HG02840 (cell line): Measurements from ENCODE around the gene ANKRD23.
"Not testable (repeated sequence)": the region's sequence is repeated elsewhere in the genome, so short reads cannot be mapped to it uniquely, and the experiment has no call there.

Experiments
- ATAC-seq: cut with Tn5 transposase; IDR thresholded peaks from one replicate; pipeline ENCODE4 v1.9.1; 2021; ENCODE audit warnings: mild to moderate bottlenecking, moderate library complexity, moderate number of reproducible peaks; ENCODE audit not compliant: unreplicated experiment, low FRiP score

The ANKRD23 gene

DNA sequence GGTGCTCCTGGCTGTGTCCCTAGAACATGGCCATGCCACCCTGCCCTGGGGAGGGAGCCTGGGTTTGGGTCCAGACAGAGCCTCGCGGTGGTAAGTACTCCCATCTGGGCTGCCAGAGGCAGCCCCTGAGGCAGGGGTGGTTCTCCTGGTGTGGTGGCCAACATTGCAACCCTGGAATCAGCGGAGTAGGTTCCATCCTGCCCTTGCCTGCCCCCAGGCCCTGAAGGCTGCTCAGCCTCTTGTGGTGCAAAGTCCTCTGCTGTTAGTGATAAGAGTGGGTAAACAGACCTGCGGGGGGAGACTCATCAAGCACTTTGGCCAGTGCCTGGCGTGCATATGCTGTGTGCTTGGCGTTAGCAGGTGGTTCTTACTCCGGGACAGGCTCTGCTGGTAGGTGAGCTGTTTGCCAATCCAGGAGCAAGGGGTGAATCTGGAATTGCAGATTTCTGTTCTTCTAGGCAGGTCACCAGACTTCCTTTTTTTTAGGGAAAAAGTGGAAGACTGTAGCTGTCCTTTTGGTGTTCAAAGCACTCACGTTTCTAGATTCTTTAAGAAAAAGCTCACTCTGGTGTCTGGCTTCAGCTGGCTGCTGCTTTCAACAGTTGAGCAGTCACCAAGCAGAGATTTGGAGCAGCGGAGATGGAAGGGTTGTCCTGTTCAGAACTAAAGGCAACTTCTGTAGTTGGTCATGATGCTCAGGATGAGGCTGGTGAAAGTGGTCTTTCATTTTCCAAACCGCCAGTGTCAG is 24.5 kb downstream of the ANKRD23 start:
- no peak for ATAC-seq

DNA sequence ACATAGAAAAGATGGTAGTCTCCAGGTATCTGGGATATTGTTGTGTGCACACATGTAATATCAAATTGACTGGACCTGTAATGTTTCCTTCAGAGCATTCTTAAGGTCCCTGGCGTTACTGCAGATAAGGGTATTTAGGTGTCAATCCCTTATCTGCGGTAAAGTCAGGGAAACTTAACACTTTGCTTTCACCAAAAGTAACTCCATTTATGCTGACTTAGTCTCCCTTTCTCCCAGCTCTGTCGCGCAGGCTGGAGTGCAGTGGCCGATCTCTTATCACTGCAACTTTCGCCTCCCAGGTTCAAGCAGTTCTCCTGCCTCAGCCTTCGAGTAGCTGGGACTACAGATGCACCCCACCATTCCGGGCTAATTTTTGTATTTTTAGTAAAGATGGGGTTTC is 25.9 kb downstream of the ANKRD23 start:
- ATAC-seq = no peak

DNA sequence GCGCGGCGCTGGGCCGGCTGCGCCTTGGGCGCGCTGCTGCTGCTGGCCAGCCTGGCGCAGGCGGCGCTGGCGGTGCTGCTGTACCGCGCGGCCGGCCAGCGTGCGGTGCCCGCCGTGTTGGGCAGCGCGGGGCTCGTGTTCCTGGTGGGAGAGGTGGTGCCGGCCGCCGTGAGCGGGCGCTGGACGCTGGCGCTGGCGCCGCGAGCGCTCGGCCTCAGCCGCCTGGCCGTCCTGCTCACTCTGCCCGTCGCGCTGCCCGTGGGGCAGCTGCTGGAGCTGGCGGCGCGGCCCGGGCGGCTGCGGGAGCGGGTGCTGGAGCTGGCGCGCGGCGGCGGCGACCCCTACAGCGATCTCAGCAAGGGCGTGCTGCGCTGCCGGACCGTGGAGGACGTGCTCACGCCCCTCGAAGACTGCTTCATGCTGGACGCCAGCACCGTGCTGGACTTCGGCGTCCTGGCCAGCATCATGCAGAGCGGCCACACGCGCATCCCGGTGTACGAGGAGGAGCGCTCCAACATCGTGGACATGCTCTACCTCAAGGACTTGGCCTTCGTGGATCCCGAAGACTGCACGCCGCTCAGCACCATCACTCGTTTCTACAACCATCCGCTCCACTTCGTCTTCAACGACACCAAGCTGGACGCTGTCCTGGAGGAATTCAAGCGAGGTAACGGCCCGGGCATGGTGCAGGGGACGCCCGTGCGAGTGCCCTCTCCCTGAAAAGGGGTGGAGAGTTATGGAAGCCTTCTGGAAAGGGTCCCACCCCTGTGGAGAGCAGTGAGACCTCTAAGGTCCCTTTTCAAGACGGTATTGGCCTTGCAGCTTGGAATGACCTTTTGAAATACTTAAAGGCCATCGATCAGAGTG is 26.8 kb downstream of the ANKRD23 start:
- ATAC-seq = no peak

DNA sequence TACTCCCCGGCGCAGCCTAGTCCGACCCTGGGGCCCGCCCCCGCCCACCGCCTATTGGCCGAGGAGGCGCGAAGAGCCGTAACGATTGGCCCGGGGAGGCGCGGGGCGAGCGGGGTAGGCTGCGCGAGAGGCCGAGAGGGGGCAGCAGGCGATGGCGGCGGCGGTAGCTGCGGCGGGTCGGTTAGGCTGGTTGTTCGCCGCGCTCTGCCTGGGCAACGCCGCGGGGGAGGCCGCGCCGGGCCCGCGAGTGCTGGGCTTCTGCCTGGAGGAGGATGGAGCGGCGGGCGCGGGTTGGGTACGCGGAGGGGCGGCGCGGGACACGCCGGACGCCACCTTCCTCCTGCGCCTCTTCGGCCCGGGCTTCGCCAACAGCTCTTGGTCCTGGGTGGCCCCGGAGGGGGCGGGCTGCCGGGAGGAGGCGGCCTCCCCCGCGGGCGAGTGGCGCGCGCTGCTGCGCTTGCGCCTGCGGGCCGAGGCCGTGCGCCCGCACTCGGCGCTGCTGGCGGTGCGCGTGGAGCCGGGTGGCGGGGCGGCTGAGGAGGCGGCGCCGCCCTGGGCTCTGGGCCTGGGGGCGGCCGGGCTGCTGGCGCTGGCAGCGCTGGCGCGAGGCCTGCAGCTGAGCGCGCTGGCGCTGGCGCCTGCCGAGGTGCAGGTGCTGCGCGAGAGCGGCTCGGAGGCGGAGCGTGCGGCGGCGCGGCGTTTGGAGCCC is 27.5 kb downstream of the ANKRD23 start, which contains the start of gene CNNM3:
TSS of gene CNNM3 (plus strand) at position 142 of the 709 bp plus-strand sequence. CDS start at position 152, 10 bp downstream.
- peak; percentile 77 for ATAC-seq

DNA sequence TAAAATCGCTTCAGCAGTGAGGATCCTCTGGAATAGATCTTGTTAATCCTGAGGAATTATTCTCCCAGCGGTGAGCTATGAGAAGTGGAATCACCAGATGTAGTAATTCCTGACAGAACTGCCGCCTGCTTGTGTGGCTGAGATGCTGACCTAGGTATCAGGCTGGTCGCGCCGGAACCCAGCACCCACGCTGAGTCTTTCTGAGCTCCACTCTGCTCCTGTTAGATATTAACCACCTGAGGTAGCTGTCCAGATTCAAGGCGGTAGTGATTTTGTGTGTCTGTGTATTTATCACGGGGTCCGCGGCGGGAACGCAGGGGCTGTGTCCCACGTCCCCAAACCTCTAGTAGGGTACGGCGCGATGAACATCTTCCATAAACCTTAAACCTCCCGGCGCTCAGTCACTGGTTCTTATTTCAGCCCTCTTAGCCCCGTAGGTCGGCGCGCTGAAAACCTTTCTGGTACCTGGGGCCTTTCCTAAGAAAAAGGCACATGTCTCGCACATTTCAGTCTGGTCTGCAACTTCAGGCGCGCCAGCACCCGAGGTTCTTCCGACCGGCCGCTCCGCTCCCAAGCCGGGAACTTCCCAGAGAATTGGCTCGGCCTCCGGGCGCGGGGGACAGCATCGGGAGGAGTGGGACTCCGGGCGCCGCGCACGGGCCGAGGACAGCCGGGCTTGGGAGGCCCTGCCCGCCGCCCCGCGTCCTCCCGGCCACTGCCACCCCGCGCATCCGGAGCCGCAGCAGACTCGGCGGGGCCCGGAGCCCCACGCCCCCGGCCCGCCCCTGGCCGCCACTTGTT is 28.3 kb downstream of the ANKRD23 start:
- ATAC-seq = peak; percentile 5

DNA sequence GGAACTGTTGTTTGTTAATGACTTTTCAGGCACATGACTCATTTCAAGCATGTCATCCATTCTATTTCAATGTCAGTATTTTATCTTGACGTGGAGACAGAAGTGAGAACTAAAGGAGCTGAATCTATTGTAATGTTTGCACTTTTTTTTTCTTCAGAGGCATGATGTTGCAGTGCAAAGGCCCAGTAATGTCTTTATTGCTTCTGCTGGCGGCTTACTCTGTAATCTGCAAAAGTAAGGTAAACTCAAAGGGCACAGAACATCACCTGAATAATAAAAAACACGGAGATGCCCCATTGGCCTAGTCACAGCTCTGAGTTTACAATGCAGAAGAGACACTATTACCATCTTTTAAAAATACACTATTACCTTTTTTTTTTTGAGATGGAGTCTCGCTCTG is 30.2 kb downstream of the ANKRD23 start:
- ATAC-seq = no peak

DNA sequence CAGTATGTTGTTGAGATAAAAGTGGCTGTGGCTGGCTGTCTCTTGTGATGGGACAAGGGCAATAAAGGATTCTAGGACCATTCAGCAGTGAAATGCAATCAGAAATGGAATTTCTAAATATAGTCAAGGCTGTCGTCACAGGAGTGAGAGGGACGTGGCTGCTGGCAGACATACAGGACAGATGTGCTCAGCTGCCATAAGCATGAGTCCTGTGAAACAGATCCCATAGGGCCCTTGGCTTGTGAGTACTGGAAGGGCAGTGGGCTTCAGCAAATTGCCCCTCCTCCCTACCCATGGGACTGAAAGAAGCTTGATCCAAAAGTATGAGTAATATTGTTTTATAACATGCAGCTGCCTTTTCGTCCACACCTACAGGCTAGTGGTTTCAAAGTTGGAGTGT is 31.9 kb downstream of the ANKRD23 start:
- no peak for ATAC-seq

DNA sequence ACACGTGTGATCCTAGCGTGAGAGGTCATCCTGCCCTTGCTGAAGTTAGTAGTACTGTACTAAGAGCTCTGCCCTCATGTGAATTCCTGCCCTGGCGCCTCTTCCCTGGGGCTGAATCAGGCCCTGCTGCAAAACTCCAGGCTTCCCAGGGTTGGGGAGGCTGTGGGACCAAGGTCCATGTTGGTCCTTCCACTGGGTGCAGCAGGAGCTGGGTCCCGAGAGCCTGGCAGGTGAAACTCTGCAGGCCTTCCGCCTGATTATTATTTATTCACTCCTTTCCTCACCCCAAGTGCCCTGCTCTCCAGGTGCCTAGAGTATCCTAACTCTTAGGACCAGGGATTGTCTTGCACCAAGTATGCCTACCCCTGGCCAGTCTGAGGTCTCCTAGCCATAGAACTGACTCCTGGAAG is 33.0 kb downstream of the ANKRD23 start:
- no peak for ATAC-seq

DNA sequence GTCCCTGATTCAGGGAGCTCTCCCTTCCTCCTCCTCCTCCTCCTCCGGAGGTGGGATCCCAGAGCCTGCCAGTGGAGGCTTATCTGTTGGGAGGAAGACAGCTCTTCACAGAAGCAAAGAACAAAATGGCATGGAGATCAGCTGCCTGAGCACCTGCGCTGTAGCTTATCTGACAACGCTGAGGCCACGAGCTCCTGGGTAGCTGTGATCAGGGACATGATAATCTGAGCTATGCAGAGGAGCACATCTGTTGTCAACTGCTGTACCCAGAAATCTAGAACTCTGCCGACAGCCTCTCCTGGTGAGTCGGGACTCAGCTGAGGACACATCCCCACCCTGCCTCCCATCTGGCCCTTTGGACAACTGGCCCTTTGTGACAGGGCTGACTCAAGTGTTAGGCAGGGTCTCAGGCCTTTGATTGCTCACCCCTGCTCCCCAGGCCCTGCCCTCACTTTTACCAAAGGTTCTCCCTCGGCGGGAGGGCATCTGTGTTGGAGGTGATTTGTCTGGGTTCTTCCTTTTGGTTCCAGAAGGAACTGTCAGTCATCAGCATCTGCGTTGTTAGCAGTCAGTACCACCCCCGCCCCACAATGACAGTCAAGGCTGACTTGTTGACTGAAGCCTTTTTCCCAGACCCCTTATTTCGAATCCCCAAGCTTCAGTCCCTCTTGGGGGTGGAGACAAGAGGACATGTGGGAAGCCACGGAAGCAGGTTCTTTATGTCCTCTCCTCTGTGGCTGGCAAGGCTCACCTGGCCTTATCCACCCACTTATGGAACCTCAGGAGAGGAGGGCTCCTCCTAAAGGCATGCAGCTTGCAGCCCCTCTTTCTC is 33.7 kb downstream of the ANKRD23 start:
- ATAC-seq = no peak

DNA sequence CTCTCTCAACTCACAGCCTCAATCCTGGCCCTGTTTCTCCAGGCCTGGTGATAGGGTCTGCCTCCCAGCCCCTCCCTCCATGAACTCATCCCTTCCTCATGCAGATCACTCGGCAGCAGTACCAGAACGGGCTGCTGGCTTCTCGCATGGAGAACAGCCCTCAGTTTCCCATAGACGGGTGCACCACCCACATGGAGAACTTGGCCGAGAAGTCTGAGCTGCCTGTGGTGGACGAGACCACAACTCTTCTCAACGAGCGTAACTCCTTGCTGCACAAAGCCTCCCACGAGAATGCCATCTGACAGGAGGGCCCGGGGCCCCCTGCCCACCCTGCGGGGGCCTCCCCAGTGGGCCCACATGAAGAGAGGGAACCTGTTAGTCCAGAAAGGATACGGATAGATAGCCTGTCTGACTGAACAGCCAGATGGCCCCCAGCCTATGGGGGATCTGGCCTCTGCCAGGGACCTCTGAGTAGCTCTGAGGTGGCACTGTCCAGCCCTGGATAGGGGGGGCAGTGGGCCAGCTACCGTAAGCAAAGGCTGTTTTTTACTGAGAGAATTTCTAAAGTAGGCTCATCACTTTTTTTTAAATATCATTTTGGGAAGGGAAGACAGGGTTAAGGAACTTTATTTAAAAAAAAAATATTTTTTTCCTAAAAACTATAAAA is 34.5 kb downstream of the ANKRD23 start:
- ATAC-seq = no peak

DNA sequence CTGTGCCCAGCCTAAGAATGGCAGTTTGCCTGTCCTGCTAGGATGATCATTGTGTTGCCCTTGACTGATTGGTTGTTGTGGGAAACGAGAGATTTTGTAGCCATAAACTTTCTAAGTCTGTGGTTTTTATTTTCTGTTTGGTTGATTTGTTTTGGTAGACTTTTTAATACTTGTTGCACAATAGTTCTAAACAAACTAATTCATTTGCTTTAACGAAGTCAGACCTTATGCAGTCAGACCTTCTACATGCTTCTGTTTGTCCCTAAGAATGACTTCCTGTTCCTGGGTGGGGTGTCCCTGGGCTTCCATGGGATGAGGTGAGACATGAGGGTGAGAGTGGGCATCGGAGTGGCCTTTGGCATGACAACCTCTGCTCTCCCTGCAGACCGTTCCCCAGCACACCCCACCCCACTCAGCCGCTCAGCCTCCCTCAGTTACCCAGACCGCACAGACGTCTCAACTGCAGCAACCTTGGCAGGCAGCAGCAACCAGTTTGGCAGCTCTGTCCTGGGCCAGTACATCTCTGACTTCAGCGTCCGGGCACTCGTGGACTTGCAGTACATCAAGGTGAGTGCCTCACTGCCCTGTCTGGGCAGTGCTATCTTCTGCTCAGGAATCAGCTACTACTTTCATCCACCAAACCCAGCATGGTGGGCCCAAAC is 35.5 kb downstream of the ANKRD23 start:
- no peak for ATAC-seq

DNA sequence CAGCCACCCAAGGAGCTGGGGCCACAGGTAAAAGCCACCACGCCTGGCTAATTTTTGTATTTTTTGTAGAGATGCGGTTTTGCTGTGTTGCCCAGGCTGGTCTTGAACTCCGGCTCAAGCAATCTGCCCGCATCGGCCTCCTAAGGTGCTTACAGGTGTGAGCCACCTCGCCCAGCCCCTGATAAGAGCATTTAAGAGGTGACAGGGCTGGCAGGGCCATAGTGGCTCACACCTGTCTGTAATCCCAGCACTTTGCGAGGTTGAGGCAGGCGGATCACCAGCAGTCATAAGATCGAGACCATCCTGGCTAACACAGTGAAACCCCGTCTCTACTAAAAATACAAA is 36.7 kb downstream of the ANKRD23 start:
- ATAC-seq = no peak

DNA sequence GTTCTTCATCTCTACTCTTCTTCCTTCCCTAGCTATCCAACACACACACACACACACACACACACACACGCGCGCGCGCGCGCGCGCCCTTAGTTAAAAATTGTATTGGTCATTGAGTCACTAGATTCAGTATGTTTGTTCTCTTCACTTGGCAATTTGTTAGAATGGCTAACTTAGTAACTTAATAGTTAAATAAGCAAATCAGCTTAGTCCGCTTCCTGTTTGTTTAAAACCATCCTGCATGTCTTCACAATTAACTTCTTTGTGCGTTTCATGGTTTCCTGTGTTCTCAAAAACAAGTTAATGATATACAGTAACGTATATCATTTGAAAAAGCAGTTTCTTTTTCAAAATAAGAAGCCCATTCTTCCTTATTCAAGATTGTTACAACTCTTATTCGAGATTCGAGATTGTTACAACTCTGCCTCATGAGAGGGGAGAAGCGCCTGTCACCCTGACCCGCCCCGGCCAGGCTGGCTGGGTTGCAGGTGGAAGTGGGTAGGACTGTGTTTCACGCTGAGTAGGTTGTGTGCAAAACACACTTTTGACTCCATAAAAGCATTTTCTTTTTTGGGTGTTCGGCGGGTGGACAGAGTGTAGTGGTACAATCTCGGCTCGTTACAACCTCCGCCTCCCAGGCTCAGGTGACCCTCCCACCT is 37.2 kb downstream of the ANKRD23 start:
- no peak for ATAC-seq

DNA sequence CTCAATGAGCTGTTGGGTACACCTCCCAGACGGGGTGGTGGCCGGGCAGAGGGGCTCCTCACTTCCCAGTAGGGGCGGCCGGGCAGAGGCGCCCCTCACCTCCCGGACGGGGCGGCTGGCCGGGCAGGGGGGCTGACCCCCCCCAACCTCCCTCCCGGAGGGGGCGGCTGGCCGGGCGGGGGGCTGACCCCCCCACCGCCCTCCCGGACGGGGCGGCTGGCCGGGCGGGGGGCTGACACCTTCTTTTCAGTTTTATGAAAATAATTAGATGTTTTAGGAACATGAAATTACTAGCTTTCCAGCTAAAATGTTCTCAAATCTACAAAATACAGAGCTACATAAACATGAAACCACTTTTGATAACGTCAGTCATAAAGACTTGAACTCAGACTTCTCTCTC is 37.9 kb downstream of the ANKRD23 start:
- ATAC-seq = not testable (repeated sequence)

DNA sequence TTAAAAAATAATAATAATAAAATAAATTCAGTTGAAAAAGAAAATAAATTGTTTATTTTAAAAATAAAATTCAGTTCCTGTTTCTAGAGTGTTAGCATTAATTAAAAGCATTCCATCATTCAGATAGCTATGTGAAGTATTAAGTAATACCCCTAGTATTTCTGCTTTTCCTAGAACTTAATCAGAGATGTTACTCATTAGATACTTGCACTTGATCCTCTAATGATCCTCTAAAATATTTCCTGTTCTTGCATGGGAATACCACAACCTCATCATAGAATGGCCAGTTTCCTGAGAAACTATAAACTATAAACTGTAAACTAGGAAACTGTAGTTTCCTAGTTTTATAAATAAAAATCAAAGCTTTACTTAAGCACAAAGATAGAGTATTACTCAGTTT is 38.8 kb downstream of the ANKRD23 start:
- no peak for ATAC-seq

DNA sequence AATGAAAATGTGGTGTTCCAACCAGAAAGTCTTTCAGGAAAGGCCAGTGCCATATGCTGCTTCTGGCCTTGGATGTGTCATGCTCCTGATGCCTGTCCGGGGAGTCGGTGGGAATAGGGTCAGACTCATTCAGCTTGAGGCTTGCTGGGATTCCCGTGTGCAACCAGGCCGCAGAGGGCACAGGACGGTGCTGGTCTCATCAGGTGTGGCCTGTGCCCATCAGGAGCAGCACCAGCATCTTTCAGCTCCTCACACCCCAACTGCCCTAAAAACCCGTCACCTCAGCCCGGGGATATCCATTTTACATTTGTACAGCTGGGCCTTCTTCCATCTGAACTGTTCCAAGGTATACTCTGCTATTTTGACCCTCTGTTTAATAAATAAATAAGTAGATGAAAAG is 41.1 kb downstream of the ANKRD23 start:
- ATAC-seq = no peak

DNA sequence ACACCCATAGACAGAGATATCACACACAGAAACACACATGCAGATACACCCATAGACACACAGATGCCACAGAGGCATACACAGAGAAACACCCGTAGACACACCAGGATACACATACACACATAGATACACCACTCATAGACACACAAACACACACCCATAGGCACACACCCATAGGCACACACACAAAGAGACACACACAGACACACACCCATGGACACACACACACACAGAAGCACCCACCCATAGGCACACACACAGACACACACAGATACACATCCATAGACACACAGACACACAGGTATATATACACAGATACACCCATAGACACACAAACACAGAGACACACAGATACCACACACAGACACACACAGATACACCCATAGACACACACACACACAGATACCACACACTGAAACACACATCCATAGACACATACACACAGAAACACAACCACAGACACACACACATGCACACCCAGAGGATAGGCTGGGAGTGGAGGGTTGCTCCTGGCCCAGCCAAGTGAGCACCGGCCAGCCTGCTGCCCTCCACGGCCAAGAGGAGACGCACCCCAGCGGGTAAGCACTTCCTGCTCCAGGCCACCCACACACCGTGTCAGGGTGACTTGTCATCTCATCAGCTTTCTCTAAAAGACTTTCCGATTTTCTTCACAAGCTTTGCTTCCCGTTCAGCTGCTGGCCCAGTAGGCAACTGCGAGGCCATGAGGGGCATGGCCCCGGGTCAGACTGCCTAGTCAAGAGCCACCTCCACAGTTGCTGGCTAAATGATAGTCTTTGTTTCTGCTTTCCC is 41.8 kb downstream of the ANKRD23 start:
- ATAC-seq = no peak
